SW480 (cell line): Measurements from ENCODE around the gene TTC21A.
A peak's percentile ranks its signal among the peaks of the same experiment; 100 is the strongest.

Source experiments
- DNase-seq: peaks from one replicate; pipeline ENCODE4 v3.0.0-alpha.2; 2016; ENCODE audit warnings: low spot score

TTC21A gene

DNA sequence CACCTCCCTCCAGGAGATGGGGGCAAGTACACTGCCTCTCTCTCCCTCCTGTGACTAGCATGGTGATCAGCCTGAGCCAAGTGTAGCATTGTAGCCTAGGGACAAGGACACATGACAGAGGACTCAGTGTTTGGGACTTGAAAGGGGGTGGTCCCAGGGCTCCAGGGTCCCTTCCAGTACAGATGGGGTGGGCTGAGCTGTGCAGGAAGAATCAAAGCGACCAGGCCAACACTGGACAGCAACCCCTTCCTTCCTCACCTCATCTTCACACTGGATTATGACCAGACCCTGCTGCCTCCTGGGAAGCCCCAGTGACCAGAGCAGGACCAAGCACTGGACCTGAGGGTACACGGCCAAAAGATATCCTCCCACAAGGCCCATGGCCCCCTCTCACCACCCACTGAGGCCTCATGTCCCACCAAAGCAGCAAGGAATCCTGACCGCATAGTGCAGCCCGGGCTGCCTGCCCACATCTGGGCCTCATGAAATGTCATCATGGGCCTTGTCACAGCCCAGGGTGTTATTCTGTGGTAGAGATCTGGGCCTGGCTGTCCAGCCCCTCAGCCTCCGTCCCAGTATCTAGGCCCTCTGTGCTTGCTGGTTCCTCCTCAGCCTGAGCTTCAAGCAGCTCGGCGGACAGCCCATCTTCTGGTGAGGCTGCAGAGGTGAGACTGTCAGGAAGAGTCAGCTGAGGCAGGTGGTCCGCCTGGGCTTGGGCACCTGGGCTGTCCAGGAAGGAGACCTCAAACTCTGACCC lies 9.6 kb upstream of the TTC21A start:
- no peak for DNase-seq

DNA sequence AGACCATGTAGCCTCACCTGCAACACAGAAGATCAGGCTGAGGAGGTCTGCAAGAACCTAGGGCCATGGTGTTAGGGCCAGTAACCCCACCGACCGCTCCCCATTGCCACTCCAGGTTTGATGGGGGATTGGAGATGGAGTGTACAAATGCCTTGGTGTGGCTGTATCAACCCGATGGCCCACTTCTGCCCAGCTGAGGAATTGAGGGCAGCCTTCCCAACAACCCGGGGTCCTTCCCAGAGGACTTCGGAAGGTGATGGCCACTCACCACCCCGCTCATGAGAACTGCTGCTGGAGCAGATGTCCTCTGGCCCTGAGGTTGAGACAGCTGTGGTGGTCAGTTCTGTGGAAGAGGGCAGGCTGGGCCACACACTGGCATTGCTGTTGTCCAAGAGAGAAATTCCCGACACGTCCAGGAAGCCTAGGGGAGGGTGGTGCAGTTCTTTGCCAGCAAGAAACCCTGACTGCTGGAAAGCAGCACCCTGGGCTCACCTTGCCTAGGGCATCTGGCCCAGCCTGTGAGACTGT lies 8.9 kb upstream of the TTC21A start:
- DNase-seq, result no peak

DNA sequence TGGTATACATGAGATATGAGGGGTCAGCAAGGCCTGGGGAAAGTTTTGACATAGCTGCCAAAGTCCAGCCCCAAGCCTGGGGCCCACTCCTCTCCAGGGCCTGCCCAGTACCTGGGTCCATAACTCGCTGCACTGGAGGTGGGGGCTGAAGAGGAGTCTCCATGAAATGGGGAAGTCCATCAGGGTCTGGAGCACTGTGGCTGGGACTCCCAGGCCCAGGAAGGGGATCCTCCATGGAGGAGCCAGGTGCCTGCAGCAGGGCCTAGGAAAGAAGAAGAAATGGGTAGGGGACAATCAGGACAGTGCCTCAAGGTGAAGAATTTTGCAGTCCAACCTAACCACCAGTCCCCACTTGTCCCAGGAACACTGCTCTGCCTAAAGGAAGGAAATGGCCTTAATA lies 8.2 kb upstream of the TTC21A start:
- DNase-seq, result no peak

DNA sequence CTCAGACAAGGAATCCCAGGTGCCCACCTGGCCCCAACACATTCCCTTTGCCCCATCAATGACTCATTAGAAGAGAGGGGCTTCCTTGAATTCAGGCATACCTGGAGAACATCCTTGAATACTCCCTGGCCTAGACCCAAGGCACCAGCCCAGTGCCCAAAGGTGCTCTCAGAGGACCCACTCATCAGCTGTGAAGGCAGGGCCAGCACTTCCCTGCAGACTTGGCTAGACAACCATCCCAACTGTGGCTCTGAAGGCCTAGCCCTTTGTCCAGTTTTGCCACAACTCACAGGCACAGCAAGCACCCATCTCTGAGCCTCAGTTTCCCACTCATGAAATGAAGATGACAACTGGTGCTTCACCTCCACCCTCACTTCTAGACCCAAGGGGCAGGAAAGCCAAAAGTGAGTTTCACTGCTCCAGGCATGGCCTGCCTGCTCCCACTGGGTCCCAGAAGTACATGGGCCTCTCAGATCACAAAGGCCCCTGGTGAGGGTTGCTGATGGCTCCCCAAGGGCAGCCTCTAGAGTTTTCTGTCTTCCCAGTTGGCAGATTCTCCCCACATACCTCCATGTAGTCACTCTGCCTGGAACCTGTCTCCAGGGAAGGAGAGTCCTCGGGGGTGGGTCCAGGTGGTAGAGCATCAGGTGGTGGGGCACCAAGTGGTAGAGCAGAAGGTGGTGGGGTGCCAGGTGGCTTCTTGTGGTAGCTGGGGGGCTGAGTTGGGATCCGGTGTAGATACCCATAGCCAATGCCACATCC lies 7.6 kb upstream of the TTC21A start:
- DNase-seq, result no peak

DNA sequence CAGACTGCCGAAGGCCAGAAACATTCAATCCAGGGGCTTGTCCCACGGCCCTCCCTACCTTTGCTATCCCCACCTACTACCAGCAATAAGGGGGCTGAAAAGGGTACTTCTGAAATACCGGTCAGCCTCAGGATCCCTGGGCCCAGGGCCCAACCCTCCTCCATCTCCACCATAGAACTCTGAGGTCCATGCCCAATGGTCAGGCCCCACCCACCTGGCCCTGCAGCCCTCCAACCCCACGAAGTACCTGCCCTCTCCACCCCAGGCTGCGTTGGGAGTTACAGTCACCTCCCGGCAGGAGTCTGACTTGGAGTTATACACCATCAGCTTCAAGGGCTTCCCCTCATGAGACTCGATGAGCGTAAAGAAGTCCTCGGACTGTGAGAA lies 7.0 kb upstream of the TTC21A start:
- DNase-seq, result no peak

DNA sequence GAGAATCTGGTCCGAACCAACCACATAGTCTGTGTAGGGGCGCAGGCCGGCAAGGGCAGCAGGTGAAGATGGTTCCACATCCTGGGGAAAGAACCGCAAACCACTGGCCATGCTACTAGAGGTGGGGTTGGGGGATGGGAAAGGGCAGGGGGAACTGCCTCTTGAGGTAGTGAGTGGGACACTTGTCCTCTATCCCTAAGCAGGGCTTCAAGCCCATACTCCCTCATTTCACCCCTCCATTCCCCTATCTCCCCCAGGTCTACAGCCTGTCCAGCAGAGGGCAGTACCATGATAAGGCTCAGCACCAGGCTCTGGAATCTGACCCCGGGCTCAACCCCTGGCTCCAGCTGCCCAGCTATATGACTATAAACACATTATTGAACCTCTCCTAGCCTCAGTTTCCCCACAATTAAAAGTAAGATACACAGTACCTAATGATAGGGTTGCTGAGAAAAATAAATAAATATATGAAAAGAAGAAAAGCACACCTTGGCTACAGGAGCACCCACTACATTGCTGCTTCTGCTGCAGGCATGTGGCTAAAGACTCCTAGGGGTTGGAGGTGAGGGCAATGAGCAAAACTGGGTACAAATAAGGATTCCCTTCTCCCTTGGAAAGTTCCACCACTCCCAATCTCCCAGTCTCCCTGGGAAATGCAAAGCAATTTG lies 6.3 kb upstream of the TTC21A start:
- peak; percentile 46 for DNase-seq

DNA sequence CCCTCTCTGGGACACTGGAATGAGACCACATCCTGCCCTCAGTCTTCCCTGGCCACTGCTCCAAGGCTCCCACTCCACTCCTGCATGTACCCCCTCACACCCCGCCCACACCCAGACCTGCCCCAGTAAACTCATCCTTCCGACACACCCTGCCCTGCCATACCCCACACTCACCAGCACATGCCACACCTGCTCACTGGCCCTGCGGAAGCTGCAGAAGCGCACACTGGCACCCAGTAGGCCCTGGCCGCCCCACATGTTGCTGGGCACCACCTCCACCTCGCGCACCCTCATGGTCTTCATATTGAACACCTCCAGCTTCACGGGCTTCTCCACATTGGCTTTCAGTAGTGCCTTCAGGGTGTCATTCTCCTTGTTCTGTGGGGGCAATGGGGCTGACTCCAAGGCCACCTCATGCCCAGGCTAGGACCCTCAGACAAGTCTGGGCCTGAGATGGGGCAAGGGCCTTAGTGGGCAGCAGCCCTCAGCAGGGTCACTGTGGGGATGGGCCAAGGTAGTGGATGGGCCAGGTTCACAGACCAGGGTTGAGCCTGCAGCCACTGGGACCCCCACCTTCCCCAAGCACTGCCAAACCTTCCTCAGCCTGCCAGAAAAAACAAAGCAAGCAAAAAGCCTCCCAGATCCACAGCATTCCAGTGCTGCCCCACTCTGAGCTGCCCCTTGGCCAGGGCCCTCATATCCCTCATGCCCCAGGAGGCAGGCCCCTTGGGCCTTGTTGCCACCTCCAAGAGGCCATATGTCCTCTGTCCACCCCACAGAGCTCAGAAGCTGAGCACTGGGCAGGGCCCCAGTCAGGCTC lies 4.8 kb upstream of the TTC21A start:
- DNase-seq, result no peak

DNA sequence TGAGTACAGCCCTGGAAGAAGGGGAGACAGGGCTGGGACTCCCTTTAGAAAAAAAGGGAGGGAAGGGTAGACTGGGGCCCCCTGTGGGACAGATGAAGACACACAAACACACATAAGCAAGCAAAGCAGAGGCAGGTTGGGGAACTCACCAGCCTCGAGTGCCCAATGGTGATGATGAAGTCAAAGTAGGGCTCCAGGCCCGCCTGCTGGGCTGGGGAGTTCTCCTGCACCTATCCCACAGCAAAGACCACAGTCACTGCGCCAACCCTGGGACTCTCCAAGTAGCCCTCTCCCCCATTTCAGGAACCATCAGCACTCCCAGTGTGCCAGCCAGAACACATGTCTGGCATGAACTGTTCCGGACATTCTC lies 4.2 kb upstream of the TTC21A start:
- no peak for DNase-seq

DNA sequence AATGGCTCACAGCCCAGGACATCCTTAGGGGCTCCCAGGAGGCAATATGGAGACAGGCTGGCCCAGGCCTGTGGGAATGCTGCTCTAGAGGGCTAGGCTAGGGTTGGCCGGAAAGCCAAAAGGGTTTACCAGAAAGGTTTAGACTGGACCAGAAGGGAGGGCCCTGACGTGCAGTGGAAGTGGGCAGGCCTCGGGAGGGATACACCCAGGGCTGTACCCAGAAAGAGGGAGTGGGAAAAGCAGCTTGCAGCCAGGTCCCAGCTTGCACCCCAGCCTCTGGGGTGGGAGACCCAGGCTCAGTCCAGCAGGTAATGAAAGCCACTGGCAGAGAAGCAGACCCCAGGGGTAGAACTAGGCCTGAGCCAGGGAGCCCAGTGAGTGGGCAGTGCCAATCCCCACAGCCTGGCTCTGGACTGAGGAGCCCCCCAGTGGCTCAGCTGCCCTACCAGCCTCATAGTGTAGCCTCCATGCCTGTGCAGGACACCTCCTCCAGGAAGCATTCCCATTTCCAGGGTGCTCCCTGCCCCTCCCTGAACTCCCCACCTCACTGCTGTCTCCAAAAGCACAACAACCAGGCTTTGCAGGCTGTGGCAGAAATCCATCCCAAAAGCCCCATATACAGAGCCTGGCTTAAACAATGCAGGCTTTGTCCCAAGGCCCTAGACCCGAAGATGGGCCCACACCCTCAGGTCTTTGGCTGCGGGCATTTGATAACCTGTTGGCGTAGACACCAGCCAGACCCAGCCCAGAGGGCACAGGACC lies 3.5 kb upstream of the TTC21A start:
- no peak for DNase-seq

DNA sequence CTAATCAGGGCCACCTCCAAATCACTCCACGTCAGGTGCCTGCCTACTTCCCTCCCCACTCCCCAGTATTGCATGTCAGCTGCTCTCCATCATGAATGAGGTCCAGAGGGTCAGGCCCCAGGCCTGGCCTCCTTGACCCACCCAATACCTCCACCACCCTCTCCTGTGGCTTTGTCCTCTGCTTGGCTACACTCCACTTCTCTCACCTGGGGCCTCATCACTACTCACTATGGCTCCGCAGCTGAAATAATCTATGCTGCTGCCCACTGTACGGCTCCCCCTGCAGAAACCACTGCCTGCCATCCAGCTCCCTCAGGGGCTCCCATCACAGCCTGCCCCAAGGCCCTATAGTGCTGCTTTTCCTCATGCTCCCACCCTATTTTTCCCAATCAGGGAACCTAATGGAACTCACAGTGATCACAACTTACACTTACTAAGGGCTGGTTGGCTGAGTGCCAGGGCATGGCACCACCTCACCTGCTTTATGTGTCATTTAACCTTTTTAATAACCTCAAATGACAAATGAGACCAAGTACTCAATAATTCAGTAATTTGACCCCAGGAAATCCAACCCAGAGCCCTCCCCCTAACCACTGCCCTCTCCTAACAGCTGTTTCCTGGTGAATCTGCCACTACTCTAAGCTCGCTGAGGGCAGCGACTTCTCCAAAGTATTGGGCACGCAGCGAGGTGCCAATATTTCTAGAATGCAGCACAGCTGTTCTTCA lies 2.4 kb upstream of the TTC21A start:
- DNase-seq, result no peak

DNA sequence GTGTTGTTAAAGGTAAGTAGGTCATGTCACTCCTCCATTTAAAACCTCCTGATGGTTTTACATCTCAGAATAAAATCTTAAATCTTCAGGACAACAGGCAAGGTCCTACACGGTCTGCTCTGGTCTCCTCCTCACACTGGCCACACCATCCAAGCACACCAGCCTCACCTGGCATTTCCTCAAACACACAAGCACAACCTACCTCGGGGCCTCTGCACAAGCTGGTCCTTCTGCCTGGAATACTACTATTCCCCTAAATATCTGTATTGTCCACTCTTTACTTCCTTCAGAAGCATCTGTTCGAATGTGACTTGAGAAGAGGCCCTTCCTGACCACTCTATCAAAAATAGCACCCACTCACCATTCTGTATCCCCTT lies 1.8 kb upstream of the TTC21A start:
- no peak for DNase-seq

DNA sequence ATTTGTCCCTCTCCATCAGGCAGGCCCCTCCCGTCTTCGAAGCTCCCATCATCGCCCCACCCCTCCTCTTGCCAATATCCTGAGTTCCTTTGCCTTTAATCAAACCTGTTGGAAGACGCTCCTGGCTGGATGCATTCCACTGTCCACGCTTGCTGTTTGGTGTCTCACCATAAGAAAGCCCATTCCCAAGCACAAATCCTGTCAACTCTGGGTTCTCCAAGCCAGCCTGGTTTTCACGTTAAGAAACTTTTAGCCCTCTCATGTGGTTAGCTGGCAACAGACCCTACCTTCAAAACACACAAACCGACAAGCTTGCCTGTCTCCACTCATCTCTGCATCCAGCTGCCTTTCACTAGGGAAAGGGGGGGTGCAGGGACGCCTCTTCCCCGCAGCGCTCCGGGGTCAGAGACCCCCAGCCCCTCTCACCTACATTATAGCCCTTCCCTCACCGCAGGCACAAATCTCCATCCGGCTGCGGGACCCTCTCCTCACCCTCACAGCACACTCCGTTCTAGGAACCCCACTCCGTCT lies 1.1 kb upstream of the TTC21A start:
- peak; percentile 17 for DNase-seq

DNA sequence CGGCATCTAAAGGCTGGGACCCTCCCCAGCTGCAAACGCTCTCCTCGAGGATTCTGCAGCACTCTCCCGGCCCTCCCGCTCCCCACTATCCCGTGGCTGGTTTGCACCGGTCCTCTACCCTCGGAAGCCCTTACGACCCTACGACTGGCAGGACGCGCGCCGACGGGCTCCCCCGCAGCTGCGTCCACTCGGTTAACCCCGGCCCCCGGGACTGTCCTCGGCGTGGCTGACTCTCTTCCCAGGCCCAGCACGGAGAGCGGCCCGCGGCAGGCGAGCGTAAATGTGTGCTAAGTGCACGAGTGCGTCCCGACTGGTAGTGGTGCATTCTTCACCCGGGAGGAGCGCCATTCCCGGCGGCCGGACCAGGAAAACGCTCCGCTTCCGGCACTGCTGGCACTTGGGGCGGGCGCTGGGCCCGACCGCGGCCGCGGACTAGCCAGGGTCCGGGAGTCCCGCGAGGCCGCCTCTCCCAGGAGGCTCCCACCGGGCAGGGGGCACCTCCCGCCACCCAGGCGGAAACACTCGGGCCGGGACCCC lies 561 bp upstream of the TTC21A start:
- DNase-seq, result peak; percentile 46

DNA sequence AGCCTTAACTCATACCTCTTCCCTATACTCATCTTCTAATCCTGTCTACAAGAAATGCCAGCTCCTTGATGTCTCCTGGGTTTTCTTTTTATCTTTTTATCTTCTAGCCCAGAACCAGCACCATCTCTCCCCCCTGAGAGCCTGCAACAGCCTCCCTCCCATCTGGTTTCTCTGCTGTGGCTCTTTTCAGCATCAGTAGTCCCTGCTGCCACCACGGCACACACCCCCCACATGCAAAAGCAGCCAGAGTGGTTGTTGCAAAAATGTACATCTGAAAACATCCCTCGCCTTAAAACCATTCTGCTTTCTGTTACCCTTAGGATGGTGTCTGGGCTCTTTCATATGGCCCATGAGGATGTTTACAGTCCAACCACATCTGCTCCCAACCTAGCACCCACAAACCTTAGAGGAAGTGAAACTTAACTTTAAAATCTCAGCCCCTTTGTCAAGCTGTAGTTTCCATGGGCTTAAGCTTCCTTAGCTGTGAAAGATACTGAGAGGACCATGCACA lies 775 bp downstream of the TTC21A start:
- DNase-seq, result no peak

DNA sequence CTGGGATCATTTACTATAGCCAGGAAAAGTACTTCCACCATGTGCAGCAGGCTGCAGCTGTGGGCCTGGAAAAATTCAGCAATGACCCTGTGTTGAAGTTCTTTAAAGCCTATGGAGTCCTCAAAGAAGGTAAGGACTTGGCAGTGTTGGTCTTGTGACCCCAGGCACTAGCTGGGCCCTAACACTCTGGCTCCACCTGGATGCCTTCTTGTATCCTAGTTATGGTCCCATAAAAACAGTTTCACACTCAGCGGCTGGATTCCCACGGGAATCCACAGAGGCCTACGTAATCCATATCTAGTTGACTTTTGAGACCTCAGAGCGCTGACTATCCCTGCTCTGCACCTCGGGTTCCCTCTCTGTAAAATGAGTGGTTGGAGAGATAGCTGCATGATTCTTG lies 1.6 kb downstream of the TTC21A start:
- DNase-seq, result no peak

DNA sequence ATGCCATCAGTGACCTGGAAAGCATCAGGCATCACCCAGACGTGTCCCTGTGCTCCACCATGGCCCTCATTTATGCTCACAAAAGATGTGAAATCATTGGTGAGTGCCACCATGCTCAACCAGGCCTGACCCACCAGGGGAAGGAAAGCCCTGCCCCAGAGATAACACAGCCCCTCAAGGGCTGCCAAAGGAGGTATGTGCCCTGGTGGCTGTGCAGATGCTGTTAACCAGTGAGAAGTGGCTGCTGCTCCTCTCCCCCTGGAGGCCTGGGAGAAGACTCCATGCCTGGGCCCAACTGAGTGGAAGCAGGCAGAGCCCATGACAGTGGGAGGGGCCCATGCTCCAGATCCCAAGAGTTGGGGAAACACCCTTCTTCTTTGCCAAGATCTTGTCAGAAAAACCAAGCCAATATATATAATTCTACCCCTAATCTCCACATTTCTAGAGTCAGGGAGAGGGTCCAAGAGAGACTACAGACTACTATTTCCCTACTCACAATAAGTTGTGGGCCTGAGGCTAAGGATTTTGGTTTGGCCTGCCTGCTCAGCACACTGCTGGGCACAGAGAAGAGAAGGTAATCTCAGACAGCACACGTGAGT lies 2.7 kb downstream of the TTC21A start:
- no peak for DNase-seq

DNA sequence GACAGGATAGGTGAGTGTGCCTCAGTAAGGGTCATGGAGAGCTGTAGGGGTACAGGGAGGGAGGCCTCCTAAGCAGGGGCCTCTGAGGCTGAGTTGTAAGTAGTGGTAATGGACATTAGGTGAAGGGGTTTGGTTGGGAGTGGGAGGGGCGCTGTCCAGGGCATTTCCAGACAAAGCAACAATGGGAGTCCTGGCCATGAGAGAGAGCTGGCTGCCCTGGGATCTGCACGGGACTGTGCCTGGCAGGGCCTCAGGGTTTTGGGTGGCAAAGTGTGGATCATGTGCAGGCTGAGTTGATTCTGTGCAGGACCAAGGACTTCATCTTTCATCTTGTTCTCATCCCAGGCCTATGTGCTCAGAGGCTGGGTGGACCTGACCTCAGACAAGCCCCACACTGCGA lies 4.6 kb downstream of the TTC21A start:
- no peak for DNase-seq

DNA sequence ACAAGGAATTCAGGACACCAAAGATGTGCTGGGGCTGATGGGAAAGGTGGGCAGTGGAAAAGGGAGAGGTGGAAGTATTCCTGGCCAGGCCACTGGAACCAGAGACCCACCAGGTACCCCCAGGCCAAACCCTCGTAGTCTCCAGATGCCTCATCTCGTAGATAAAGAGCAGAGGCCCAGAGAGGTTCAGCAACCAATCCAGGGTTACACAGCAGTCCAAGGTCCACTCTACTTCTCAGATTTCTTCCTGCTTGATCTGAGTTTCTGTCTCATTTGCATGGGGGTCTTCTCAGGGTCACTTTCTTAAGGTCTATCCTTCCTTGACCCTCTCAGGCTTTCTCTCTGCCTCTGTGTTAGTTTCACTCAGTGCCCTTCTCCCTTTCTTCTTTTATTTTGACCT lies 5.1 kb downstream of the TTC21A start:
- DNase-seq, result no peak

DNA sequence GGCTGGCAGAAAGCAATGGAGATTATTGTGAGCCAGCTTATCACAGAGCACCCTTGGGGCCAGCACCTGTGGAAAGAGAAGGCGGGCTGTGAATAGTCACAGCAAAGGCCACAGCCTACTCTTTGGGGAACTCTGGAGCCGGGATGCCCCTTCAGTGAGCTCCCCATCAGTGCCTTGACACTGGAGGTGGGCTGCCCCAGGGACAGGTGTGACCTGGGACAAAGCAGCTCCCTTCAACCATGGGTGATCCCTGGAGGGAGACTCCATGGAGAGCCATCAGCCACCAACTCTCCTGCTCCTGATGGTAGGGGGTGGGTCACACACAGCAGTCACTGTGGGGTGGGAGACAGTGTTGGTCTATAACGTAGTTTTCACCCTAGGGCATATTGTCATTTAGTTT lies 5.8 kb downstream of the TTC21A start:
- DNase-seq, result no peak

DNA sequence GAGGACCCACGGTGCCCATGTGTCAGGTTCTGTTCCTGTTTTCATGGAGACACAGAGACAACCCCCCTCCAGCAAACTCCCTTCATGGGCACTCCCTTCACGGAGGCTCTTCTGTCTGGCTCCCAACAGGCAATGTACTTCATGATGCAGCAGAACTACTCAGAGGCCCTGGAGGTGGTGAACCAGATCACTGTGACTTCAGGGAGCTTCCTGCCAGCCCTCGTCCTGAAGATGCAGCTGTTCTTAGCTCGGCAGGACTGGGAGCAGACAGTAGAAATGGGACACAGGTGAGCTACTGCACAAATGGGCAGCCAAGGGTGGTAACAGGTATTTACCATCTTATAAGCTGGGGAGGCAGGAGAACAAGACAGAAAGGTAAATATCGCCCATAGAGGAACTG lies 7.0 kb downstream of the TTC21A start:
- DNase-seq, result no peak
